Measurements from ENCODE around the gene GLIPR1L2. TPM values are rescaled to one million over a fixed set of nuclear protein-coding genes. Genes with fewer than 3 reads are reported as not detected.
"Not testable (repeated sequence)": the region's sequence is repeated elsewhere in the genome, so short reads cannot be mapped to it uniquely, and the experiment has no call there.

The GLIPR1L2 gene
- total RNA-seq: 2.1 TPM

DNA sequence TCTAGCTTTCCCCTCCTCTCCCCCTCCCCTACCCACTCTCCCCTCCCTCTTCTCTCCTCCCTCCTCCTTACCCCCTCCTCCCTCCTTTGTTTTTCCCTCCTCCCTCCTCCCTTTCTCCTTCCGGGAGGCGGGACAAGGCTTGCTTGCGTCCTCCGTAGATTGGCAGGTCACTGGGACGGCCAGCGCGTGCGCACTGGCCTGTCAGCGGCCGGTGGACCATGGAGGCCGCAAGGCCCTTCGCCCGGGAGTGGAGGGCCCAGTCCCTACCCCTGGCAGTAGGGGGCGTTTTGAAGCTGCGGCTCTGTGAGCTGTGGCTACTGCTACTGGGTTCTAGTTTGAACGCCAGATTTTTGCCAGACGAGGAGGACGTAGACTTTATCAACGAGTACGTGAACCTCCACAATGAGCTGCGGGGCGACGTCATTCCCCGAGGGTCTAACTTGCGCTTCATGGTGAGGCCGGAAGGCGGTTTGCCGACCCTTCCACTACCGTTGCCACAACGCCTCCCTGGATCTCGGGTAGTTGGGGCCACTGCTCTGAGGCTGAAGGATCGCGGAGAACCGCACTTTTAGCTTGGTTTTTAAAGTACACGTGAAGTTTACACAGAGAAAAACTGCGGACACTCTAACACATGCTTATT lies at the start of gene GLIPR1L2:
GLIPR1L2 (plus strand) TSS at position 191 of the 640 bp plus-strand sequence; CDS start at position 219, 28 bp downstream.
- DNase-seq: peak; percentile 93

DNA sequence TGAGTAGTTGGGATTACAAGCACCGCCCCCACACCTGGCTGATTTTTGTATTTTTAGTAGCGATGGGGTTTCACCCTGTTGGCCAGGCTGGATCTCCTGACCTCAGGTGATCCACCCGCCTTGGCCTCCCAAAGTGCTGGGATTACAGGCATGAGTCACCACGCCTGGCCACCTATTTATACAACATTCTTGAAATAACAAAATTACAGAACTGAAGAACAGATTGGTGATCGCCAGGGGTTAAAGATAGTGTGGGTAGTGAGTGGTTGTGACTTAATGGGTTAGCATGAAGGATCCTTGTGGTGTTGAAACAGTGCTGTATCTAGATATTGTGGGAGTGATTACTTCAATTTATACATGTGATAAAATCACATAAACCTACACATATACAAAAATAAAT lies 49.0 kb upstream of the GLIPR1L2 start:
- no peak for DNase-seq

DNA sequence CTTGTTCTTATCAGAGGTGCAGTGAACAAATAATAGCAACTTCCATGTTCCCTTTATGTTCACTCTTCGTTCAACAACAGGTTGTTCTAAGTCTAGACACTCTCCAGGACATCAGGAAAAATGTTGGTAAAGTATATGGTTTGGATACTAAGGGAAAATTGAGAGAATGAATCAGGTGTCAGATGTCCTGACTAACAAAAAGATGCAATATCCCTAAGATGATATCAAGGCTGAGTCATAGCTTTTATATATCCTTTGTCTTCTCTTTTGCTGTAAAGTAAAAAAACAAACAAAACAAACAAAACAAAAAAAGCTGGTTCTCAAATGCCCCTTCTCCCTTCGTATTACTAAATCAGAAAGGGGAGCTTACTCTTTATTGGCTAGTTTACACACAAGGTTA lies 45.4 kb upstream of the GLIPR1L2 start:
- no peak for DNase-seq

DNA sequence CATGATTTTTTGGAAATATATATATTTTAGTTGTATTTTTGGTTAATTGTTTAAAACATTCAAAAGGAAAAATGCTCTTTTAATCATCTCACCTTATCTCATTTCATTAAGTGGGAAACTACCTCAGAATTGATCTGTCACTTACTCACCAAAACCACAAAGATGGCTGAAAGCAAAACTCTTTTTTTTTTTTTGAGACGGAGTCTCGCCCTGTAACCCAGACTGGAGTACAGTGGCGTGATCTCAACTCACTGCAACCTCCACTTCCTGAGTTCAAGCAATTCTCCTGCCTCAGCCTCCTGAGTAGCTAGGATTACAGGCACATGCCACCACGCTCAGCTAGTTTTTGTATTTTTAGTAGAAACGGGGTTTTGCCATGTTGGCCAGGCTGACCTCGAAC lies 44.7 kb upstream of the GLIPR1L2 start:
- not testable (repeated sequence) for DNase-seq

DNA sequence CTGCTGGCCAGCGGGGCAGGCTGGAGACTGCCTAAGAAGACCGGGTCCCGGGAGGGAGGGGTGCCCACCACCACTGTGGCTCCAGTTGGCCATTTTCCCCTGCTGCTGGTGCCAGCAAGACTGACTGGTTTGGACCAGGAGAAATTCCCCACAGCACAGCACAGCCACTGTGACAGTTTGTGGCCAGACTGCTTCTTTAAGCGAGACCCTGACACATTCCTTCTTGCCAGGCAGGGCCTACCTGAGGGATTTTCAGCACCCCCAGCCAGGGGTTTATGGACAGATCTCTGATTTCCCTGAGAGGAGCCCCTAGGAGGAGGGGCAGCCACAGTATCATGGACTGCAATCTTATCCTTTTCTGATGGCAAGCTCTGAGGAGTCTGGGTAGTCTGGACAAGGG lies 40.9 kb upstream of the GLIPR1L2 start:
- no peak for DNase-seq

DNA sequence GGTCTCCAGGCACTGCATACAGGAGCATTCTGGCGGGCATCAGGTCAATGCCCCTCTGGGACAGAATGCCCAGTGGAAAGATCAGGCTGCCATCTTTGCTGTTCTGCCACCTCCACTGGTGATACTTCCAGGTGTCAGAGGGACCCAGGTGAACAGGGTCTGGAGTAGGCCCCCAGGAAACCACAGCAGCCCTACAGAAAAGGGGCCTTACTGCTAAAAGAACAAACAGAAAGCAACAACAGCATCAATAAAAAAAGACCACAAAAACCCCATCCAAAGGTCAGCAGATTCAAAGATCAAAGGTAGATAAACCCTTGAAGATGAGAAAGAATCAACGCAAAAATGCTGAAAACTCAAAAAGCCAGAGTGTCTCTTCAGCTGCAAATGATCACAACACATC lies 40.5 kb upstream of the GLIPR1L2 start:
- no peak for DNase-seq

DNA sequence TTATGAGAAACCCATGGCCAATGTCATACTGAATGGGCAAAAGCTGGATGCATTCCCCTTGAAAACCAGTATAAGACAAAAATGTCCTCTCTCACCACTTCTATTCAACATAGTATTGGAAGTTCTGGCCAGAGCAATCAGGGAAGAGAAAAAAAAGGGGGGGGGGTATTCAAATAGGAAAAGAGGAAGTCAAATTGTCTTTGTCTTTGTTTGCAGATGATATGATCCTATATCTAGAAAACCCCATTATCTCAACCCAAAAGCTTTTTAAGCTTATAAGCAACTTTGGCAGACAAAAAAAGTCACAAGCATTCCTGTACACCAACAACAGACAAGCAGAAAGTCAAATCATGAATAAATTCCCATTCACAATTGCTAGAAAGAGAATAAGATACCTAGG lies 36.9 kb upstream of the GLIPR1L2 start:
- DNase-seq: no peak

DNA sequence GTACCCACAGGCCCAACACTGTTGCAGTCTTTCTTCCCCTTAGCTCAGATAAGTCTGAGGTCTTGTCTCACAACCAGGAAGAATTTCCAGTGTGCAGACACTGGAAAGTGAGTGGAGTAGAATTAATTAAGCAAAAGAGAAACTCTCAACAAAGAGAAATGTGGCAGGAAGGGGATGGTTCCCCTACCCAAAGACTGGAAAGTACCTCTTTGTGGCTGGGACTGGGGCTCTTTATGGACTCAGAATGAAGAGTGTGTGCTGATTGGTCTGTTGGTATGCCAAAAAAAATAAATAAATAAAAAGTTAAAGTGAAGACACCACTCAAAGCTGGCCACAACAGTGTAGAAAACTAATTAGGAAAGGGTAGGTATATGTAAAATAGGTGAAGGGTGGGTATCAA lies 30.0 kb upstream of the GLIPR1L2 start:
- DNase-seq: no peak

DNA sequence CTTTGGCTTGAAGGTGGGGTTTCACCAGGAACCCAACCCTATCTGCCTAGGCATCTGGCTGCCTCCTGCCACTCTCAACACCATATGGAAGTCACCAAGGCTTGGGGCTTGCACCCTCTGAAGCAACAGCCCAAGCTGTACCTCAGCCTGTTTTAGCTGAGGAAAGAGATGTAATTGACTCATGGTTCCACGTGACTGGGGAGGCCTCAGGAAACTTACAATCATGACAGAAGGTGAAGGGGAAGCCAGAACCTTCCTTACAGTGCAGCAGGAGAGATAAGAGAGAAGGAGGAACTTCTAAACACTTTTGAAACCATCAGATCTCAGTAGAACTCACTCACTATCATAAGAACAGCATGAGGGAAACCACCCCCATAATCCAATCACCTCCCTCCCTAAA lies 29.5 kb upstream of the GLIPR1L2 start:
- DNase-seq: no peak

DNA sequence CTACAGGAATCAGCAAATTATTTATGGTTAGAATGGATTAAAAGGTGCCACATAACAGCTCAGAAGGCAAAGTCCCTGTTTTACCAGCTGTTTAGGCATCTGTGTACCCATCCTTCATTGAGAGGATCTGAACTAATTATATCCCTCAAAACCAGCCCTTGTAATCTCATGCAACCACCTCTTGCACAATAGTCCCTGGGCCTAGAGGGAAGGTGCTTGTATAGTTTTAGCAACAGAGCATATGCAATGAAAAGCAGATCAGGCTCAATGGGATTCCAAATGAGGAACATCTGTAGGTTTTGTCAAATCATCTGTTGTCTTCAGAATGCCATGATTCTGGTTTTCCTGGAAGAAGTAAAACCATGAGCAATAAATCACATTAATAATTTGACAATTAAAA lies 26.0 kb upstream of the GLIPR1L2 start:
- DNase-seq: no peak

DNA sequence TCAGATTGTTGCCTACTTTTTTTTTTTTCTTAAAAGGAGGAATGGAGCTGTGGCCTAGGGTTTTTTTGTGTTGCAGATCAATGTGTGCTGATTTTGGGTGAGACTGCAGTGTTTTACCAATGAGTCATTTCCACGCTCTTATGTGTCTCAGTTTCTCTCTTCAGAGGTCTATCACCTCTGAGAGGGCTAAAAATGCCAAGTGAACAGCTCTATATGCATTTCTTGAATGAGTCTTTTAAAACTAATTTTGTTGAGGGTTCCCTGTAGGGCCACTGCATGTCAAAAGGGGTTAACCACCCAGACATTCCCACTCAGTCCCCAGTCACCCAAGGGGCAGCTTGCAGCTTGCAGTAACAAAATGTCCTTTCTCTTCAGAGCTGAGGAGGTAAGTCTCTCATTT lies 24.3 kb upstream of the GLIPR1L2 start:
- no peak for DNase-seq

DNA sequence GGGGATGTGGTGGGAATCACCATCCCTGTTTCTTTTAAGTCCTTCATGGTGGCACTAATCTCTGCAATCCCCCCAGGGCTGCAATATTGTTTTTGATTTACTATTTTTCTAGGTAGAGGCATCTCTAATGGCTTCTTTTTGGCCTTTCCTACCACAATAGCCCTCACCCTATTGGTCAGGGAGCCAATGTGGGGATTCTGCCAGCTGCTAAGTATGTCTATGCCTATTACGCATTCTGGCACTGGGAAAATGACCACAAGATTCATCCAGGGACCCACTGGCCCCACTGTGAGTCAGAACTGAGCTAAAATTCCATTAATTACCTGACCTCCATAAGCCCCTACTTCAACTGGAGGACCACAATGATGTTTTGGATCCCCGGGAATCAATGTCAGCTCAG lies 15.9 kb upstream of the GLIPR1L2 start:
- no peak for DNase-seq

DNA sequence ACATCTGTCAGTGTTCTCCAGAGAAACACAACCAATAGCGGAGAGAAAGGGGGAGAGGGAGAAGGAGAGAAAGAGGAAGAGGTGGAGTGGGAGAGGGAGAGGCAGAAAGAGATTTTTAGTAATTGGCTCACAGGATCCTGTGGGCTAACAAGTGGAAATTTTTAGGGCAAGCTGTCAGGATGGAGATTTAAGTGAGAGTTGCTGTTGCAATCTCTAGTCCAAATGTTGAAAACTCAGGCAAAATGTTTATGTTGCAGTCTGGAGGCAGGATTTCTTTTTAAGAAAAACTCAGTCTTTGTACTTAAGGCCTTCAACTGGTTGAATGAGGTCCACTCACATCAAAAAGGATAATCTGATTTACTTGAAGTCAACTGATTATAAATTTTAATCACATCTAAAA lies 12.5 kb upstream of the GLIPR1L2 start:
- DNase-seq: no peak

DNA sequence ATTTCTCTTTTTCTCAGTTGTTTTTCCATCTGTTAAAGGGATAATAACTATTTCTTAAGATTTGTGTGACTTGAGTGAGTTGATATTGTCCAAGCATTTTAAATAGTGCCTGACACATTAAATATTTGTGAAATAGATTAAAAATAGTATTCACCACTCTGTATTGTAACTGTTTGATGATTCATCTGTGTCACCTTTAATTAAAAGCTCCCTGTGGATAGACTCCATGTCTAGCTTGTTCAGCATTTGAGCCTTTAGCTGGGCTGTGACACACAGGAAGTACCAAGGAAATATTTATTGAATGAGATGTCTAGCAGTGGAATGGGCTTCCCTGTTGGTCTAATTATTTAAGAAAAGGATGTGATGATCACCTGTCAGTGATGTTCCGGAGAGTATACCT lies 1.8 kb upstream of the GLIPR1L2 start:
- no peak for DNase-seq

DNA sequence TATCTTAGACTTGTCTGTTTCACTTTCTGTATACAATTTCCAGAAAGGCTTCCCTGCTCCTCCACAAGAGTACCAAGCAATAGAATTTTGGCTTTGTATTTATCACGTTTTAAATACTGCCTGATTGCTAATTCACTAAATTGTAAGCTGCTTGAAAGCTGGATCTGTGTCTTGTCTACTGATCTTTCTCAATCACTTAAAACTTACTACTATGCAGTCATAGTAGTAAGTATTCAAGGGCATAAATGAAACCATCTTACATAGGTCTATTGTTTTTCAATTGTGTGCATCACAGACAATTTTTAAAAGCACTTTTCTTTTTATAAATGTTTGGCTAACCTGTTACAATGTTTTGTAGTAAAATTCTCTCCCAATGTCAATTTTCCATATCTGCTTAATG lies 1.2 kb upstream of the GLIPR1L2 start:
- no peak for DNase-seq

DNA sequence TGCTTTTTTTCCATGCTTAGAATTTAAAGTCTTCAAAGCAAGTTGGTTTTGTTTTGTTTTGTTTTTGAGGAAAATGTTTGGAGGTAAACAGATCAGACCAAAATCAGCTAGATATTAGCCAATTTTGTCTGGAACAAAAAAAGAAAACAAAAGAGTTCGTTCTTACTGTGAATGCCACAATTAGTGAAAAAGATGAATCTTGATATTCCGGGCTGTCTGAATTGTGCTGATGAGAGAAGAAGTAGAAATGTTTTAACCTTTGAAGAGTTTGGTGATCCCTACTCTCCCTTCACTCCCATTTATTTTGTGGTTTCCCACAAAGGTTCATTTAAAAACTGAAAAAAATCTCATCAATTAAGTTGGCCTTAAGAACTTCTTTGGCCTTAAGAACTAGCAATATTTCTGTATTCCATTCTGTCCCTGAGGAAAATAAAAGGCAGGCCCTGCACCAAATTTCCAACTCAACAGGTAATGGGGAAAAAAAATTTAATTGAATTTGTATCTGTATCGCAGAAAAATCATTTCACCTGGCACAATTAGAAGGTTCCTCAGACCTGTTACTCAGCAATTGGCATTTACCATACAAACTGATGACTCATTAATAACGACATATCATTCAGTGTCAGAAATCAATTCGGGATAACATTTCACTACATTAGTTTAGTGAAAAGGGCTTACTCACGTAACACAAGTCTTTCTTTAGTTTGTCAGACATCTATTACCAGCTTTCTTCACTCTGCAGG lies 562 bp upstream of the GLIPR1L2 start:
- no peak for DNase-seq

DNA sequence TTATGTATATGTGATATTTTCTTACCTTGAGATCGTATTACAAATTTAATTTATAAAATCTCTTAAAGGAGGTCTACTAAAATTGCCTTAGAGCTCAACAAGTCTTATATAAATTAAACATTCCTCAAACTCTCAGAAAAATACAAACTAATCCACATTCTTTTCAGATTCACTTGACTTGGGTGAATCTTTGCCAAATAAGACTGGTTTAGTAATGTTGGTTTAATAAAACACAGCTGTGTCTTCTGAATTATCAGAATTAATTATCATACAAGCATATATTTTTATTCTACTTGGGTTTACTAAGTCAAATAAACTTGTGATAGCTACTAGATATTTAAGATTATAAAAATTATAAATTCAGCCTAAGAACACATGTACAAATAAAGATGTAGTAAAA lies 13.3 kb downstream of the GLIPR1L2 start:
- no peak for DNase-seq

DNA sequence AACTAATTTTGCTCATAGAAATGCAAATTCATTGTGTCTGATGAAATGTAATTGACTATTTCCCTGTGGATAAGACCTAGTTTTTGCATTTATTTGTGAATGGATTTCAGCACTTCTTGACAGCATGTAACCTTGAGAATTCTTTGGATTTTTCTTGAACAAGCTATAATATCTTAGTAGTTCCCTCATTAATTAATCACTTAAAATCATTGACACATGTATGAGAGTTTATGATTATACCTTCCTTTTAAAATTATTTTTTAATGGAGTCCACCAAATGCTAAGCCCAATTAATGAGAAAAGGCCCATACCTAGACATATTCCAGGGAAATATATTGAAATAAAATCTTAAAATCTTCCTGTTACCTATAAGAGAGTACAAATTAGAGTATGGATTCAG lies 16.8 kb downstream of the GLIPR1L2 start:
- no peak for DNase-seq

DNA sequence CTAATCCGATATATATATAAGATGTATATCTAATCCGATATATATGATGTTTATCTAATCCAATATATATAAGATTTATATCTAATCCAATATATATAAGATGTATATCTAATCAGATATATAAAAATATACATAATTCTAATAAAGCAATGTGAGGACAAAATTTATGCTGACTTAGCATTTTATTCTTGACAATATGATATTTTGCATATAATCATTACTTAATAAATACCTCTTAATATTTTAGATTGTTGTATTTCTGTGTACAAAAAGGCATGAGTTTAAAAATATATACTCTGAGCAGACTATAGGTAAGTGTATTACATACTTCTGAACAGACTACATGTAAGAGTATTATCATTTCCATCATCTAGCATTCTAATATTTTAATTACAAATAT lies 18.9 kb downstream of the GLIPR1L2 start:
- DNase-seq: no peak

DNA sequence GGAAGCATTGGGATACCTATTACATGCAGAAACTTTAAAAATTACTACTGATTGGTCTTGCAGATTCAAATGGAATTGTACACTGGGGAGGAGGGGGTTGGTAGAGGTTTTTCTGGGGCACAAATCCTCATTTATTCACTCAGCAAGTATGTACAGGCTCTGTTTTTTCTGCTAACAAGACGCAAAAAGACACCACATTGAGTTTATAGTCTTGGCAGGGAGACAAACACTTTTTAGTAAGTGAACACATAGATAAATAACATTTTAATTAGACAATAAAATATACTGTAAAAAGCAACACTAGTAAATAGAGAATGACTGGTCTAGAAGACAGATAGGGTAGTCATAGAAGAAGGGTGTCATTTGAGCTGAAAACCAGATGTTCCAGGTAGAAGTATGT lies 23.8 kb downstream of the GLIPR1L2 start:
- DNase-seq: no peak

DNA sequence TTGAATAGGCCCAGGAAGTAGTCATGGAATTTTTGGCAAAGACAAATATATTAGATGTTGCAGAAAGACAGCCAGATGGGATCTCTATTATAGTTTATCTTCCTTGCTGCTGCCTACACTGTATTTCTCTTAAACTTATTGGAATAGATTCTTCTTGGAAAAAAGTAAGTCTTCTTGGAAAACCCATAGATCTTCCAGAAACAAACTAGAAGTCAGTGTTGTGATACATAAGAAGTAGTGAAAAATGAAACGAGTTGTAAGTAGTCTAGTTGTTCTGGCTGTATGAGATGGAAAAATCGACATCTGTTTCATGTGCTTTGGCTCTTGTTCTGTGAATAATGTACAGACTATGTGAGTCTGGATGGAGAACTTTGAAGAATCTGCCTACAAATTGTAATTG lies 29.0 kb downstream of the GLIPR1L2 start:
- DNase-seq: no peak

DNA sequence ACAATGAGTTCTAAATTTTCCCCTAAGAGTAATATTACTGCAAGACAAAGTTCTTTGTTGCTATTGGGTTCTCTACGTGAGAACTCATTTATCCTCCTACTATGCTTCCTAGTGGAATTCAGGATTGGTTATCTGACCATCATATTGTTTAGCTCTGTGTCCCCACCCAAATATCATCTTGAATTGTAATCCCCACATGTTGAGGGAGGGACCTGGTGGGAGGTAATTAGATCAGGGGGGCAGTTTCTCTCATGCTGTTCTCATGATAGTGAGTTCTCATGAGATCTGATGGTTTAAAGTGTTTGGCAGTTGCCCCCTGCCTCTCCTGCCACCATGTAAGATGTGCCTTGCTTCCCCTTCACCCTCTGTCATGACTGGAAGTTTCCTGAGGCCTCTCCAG lies 36.6 kb downstream of the GLIPR1L2 start:
- no peak for DNase-seq

DNA sequence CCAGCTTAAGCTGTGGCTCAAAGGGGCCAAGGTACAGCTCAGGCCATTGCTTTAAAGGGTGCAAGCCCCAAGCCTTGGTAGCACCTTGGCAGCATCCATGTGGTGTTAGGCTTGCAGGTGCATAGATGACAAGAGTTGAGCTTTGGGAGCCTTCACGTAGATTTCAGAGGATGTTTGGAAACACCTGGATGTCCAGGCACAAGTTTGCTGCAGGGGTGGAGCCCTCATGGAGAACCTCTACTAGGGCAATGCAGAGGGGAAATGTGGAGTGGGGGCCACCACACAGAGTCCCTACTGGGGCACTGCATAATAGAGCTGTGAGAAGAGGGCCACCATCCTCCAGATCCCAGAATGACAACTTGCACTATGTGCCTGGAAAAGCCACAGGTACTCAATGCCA lies 37.9 kb downstream of the GLIPR1L2 start:
- DNase-seq: no peak

DNA sequence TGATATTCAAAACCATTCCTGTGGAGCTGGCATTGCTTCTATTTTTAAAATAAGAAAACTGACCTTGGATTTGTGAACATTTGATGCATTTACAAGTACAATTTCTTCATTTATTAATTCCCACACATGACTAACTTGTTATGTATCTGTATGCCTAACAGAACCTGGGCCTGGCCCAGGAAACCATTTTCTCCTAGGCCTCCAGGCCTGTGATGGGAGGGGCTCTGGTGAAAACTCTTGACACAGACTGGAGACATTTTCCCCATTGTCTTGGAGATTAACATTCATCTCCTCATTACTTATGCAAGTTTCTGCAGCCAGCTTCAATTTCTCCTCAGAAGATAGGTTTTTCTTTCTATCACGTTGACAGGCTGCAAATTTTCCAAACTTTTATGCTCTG lies 42.0 kb downstream of the GLIPR1L2 start:
- no peak for DNase-seq
